IPS DF 4.7 (cell line): Measurements from ENCODE around the gene PLEKHH3.
"Not testable (repeated sequence)": the region's sequence is repeated elsewhere in the genome, so short reads cannot be mapped to it uniquely, and the experiment has no call there.

Experiments
- DNase-seq: peaks from one replicate; pipeline ENCODE4 v3.0.0-alpha.2; 2013; ENCODE audit warnings: low spot score; ENCODE audit errors: extremely low read depth

Gene PLEKHH3

GRCh38 chr17:42673266-42673884, 3.4 kb downstream of the PLEKHH3 start:
- no peak for DNase-seq

DNA sequence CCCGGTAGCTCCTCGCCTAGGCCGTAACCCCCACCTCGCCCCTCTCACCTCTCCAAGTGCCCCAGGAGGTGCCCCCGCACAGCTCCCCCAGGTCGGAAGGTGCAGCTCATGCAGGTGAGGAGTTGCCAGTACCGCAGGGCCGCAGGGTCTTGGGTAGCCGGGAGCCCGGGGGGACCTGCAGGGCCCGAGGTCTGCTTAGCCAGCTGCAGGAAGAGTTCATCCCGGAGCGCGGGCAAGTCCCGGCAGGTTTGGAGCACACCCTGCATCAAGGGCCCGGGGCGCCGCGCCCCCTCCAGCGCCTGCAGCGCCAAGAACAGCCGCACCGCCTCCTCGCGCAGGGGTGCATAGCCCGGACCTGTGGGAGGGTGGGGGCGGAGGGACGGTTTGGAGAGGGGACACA, 4.8 kb downstream of the PLEKHH3 start:
- DNase-seq = no peak

DNA sequence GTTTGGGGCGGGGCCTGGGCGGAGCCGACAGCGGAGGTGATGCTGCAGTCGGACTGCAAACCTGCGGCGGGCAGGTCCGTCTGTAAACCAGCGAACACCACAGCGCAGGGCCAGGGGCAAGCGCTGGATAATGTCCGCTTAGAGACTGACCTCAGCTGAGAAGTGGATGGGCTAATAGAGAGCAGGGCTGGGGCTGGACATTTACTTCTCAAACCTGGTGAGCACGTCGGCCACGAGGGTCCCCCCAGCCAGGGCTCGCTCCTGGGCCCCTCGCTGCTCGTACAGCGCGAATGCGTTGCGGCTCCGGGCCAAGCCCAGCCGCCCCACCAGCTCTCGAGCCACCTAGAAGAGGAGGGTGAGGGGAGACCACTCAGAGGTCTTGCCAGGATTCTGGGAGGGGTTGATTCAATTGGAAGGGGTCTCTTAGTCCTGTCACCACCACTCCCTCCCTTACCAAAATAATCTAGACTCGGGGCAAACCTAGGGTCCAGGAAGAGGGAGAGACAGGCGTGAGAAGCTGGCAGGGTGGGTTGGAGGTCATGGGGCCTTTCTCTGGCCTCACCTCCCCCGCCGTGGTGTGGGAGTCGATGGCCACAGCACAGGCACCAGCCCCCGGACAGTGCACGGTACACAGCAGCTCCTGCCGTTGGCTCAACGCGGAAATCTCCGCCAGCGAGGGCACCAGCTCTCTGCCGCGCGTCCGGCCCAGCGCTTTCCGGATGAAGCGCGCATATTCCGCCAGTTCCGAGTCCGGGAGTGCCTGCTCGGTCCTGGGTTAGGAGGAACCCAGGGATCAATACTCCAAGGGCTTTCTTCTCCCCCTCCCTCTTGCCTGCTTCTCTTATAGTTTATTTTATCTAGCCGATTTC, 5.8 kb downstream of the PLEKHH3 start:
- no peak for DNase-seq

DNA sequence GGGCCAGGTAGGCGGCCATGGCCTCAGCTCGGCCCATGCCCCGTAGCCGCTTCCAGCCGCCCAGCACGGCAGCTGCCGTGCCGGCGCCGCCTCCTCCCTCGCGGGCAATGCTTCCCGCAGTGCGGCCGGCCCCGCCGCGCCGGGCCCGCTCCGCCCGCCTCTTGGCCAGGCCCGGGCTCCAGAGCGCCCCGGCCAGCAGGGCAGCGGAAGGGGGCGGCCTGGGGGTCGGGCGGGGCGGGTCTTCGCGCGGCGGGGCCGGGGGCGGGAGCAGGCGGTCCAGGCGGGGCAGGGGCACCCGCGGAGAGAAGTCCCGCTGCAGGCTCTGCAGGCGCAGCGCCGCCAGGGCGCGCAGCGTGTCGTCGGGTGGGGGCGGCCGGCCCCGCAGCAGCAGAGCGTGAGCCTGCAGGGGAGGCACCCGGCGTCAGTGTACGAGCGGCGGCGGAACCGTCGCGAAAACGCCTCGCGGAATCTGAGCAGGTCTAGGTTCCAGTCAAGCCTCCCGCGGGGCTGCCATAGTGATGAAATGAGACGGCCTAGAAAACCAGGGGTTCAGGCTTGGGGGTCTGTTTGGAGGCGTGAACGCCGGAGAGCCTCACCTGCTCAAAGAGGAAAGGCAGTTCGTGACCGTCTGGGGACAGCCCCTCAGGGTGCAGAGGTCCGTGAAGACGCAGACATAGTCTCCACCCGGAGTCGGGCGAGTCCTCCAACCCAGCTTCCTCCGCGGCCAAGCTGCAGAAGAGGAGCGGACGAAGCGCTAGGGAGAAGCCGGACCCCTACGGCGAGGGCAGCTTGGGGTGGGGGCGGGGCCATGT, 6.6 kb downstream of the PLEKHH3 start:
- DNase-seq = no peak

DNA sequence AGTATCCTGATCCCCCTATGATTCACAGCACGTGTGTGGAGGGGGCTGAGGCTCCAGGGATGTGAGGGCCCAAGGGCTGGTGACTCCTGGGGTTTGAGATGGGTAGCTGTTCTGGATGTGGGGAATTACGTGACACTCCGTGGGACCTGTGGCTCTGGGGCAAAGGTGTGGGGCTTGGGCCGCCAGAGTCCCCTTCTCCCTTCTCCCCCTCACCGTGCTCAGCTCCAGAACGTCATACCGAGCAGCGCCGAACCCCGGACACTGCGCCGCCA, 7.2 kb downstream of the PLEKHH3 start:
- no peak for DNase-seq

GRCh38 chr17:42667088-42667951, 9.5 kb downstream of the PLEKHH3 start:
- no peak for DNase-seq

DNA sequence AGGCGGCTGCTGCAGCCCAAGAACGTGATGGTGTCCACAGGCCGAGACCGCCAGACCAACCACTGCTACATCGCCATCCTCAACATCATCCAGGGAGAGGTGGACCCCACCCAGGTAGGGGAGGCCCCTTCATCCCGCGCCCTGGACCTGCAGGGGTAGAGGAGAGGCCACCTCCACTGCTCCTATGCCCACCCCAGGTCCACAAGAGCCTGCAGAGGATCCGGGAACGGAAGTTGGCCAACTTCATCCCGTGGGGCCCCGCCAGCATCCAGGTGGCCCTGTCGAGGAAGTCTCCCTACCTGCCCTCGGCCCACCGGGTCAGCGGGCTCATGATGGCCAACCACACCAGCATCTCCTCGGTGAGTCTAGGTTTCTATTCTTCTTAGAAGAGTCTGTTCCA, 10.7 kb downstream of the PLEKHH3 start:
- not testable (repeated sequence) for DNase-seq

GRCh38 chr17:42665581-42666001, 11.2 kb downstream of the PLEKHH3 start:
- no peak for DNase-seq

DNA sequence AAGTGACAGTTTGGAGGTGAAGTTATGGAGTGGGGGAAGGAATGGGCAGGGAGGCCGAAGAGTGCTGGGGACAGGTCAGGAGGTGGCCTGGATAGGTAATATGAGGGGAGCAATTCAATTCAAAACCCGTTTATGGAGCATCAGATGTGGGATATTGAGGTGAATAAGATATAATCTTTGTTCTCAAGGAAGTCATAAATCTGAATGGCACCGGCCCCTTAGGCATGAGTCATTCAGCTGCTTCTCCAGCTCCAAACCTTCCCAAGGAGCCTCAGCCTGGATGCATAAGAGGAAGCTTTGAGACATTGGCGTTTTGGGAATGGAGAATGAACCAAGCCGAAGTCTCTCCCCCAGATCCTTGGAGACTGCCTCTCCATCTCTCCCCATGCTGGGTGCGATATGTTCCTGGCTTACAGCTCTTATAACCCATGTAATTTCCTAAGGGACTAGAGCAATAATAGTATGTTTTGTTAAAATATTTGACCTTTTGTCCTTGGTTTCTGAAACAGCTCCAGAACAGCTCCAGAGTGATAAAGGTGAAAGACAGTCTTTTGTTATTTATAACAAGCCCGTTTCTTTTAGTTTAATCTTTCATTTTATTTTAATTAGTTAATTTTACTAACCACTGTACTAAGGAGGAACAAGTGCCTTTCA, 16.0 kb downstream of the PLEKHH3 start:
- DNase-seq = no peak

DNA sequence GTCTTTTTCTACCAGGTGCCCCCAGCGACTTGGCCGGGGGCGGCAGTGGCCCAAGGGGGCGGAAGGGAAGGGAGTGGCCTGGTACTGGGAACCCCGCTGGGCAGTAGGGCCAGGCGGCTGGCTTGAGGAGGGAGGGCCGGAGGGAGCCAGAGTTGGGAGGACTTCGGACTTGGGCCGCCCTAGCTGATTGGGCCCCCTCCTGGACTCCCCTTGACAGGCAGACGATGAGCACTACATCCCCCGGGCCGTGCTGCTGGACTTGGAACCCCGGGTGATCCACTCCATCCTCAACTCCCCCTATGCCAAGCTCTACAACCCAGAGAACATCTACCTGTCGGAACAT, 16.9 kb downstream of the PLEKHH3 start:
- DNase-seq = not testable (repeated sequence)

DNA sequence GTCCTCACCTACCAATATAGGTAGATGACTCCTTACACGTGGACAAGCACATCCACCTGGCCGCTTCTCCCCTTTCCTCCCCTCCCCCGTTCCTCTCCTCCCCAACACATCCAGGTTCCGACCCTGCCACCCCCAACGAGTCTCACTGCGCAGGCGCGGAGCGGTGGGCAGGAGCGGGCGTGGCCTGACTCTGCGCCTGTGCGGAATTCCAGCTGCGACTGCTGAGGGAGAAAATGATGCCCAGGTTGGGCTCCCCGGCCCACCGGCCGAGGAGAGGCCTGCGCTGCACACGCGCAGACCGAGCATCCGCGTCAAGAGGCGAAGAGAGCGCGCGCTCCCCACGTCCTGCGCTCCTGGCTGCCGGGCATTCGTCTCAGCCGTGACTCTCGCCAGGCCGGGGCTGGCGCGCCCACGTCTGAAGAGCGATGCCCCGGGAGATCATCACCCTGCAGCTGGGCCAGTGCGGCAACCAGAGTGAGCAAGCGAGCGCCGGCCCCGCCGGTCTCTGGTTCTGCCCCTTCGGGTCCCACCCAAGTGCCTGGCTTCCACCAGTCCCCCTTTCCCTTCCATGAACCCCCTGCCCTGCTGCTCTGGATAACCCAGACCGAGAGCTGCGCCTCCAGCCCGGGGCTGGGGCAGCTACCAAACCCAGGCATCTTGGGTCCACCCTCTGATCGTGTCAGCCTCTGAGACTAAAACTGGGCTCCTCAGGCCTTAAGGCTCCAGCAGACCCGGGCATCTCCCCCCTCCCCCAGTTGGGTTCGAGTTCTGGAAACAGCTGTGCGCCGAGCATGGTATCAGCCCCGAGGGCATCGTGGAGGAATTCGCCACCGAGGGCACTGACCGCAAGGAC, 17.5 kb downstream of the PLEKHH3 start, which contains the start of gene TUBG2:
Gene TUBG2 (plus strand): TSS at position 206 of the 853 bp plus-strand sequence. CDS start 220 bp downstream, at position 426.
- DNase-seq = no peak

DNA sequence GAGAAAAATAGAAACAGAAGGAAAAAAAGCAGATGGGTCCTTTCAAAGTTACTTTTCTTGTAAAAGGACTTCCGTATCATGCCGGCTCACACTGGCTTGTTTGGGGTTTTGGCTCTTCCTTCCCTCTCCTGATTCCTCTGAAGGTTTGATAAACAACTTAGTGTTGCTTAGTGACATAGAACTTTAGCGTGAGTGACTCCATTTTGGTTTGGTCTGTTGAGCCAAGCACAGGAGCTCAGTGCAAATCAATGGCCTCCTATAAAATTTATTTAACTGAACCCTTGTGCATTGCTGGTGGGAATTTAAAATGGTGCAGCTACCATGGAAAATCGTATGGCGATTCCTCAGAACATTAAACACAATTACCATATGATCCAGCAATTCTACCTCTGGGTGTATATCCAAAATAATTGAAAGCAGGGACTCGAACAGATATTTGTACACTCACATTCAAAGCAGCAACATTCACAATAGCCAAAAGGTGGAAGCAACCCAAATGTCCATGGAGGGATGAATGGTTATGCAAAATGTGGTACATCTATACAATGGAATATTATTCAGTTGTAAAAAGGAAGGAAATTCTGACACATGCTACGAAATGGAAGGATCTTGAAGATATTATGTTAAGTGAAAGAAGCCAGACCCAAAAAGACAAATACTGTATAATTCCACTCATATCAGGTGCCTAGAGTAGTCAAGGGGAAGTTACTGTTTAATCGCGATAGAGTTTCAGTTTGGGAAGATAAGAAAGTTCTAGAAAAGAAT, 18.8 kb downstream of the PLEKHH3 start:
- DNase-seq = no peak

DNA sequence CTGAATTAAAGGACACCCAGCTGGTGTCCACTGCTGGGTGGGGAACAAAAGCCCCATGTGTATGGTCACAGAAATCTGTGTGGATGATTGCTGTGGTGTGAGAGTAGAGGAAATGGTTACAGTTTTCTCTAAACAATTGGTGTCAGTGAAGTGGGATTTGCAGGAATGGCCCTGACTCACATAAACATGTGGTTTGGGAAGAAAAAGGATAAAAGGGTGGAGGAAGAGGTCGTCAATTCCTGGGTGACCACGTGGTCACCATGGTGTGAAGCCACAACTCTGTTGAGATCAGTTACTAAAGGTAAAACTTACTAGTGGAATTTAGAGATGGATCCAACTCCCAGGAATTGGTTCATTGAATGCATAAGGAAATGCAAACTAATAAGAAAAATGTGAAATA, 21.3 kb downstream of the PLEKHH3 start:
- DNase-seq = no peak

DNA sequence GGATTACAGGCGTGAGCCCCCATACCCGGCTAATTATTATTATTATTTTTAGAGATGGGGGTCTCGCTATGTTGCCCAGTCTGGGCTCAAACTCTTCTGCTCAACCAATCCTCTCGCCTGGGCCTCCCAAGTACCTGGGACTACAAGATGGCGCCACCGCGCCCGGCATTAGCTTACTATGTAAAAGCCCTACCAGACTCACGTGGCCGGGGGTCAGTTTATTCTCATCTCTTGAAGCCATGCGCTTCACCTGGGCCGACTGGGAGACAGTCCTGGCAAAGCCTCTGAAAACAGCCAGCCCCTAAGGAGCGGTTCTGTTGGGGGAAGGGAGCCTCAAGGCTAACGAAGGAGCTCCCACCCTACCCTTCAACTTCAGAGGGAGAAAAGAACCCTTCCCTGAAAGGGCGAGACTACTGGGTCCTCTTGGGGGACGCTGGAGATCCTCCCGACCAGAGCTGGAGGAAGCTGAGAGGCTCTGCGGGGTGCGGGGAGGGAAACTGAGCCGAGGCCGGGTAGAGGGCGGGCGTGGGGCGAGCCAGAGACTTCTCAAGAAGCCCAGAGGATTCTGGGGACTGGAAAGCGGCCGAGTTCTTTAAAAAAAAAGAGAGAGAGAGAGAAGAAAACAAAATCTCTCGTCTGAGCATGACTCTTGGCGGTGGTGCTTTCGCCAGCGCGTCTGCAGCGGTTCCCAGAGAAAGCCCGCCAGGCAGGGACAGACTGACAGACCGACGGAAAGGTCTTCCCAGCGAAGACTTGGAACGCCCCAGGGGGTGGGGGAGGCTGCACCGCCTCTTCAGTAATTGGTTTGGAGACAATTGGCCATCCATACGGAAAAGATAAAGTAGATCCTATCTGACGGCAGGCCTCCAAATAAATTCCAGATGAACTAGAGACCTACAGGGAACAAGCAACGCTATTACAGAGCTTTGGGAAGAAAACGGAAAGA, 23.3 kb downstream of the PLEKHH3 start:
- DNase-seq = no peak

- DNase-seq = no peak
These were observed 25.4 kb downstream of the PLEKHH3 start for GRCh38 chr17:42651392-42651791.

GRCh38 chr17:42647778-42648177, 29.0 kb downstream of the PLEKHH3 start:
- DNase-seq = no peak

GRCh38 chr17:42642336-42642735, 34.5 kb downstream of the PLEKHH3 start:
- no peak for DNase-seq

DNA sequence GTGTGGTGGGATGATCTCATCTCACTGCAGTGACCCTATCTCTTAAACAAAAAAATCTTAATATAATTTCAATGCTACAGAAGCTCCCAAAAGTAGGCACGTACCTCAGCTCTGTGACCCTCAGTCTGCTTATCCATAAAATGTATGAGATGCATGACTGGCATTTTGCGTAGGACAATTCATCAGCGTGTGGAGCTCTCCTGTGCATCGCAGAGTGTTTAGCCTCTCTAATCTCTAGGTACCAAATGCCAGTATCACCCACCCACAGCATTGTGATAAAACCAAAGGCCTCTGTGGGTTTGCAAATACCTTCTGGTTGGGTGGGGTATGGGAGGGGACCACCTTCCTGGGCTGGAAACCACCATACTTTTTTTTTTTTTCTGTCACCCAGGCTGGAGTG, 36.7 kb downstream of the PLEKHH3 start:
- DNase-seq = no peak
